ENCODE measurements around the gene ASTN2.

DNA sequence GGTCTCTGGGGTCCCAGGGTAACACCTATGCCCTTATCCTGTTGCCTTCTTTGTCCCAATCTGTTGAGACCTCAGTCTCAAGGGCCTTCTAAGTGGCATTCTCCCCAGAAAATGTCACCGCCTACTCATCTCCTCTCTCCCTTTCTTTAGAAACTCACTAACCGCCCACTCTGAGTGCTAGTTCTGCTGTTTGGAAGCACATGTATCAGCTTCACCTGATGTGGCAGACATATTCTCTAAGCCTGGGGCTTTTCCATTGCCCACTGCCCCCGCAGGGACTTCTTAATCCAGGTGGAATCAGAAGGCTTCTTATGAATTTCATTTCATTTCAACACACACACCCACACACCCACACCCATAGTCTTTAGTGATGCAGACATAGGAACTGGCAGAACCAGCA, 165.1 kb downstream of the ASTN2 start:
- TF ChIP-seq, protein P1, sequence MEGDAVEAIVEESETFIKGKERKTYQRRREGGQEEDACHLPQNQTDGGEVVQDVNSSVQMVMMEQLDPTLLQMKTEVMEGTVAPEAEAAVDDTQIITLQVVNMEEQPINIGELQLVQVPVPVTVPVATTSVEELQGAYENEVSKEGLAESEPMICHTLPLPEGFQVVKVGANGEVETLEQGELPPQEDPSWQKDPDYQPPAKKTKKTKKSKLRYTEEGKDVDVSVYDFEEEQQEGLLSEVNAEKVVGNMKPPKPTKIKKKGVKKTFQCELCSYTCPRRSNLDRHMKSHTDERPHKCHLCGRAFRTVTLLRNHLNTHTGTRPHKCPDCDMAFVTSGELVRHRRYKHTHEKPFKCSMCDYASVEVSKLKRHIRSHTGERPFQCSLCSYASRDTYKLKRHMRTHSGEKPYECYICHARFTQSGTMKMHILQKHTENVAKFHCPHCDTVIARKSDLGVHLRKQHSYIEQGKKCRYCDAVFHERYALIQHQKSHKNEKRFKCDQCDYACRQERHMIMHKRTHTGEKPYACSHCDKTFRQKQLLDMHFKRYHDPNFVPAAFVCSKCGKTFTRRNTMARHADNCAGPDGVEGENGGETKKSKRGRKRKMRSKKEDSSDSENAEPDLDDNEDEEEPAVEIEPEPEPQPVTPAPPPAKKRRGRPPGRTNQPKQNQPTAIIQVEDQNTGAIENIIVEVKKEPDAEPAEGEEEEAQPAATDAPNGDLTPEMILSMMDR (IDR thresholded peaks at IDR 0.05): no peak
- TF ChIP-seq POLR2AphosphoS5 (IDR thresholded peaks at IDR 0.05) (no peak), POLR2A (IDR thresholded peaks at IDR 0.05) (no peak)

All from prostate gland (tissue), 2 donors.